Endothelial cell (in vitro differentiated cells): Measurements from ENCODE around the gene ABCC5. TPM values are rescaled to one million over a fixed set of nuclear protein-coding genes. Genes with fewer than 3 reads are reported as not detected.

ENCODE experiments used
- DNase-seq: peaks from one replicate; pipeline ENCODE4 v3.0.0; 2021; ENCODE audit warnings: low spot score
- H3K27ac Mint-ChIP-seq: one replicate; pipeline ENCODE4 v1.8.0; 2021; ENCODE audit warnings: mixed read lengths, inconsistent platforms; ENCODE audit not compliant: unreplicated experiment
- H3K27me3 Mint-ChIP-seq: one replicate; pipeline ENCODE4 v1.8.0; 2021; ENCODE audit warnings: mild to moderate bottlenecking, moderate library complexity, mixed read lengths, inconsistent platforms; ENCODE audit not compliant: unreplicated experiment
- H3K36me3 Mint-ChIP-seq: one replicate; pipeline ENCODE4 v1.8.0; 2021; ENCODE audit warnings: mild to moderate bottlenecking, low read depth, mixed read lengths, inconsistent platforms; ENCODE audit not compliant: unreplicated experiment
- H3K4me1 Mint-ChIP-seq: one replicate; pipeline ENCODE4 v1.8.0; 2021; ENCODE audit warnings: mild to moderate bottlenecking, mixed read lengths, inconsistent platforms; ENCODE audit not compliant: unreplicated experiment
- H3K4me3 Mint-ChIP-seq: one replicate; pipeline ENCODE4 v1.8.0; 2021; ENCODE audit warnings: mild to moderate bottlenecking, mixed read lengths, inconsistent platforms; ENCODE audit not compliant: unreplicated experiment
- H3K9me3 Mint-ChIP-seq: one replicate; pipeline ENCODE4 v1.8.0; 2021; ENCODE audit warnings: mixed read lengths, inconsistent platforms; ENCODE audit not compliant: unreplicated experiment
- microRNA-seq: library from miRNA; unstranded; fragments of <30 nt; microRNA quantifications from one replicate; pipeline ENCODE4, GENCODE V29; 2020; ENCODE audit not compliant: unreplicated experiment
- total RNA-seq: library from RNA; stranded (reverse); fragmentation: NEBNext Ultra II Directional; extraction: Animal tissue kit (Norgen Biotek cat#: 25700); gene quantifications from one replicate; pipeline ENCODE4 v1.2.1, GENCODE V29; 2021; ENCODE audit not compliant: unreplicated experiment
- TF ChIP-seq, protein P1 (sequence below): fragments of 200-600 bp; sonication (generic); IDR thresholded peaks from one replicate; pipeline ENCODE4 v1.5.0; 2021; ENCODE audit warnings: antibody characterized with exemption; ENCODE audit not compliant: unreplicated experiment

Gene ABCC5
- total RNA-seq, 1 donor from 2014 or later, result 45.9 TPM

- Mint-ChIP-seq H3K9me3 (no peaks in the 10 kb centered on the region), H3K36me3 (peaks cover 3% of the 10 kb centered on the region), H3K27me3 (no peaks in the 10 kb centered on the region), H3K27ac (no peak overlapping the region), H3K4me1 (no peaks in the 10 kb centered on the region), H3K4me3 (no peak overlapping the region)
- DNase-seq, result no peak
- TF ChIP-seq, protein P1, sequence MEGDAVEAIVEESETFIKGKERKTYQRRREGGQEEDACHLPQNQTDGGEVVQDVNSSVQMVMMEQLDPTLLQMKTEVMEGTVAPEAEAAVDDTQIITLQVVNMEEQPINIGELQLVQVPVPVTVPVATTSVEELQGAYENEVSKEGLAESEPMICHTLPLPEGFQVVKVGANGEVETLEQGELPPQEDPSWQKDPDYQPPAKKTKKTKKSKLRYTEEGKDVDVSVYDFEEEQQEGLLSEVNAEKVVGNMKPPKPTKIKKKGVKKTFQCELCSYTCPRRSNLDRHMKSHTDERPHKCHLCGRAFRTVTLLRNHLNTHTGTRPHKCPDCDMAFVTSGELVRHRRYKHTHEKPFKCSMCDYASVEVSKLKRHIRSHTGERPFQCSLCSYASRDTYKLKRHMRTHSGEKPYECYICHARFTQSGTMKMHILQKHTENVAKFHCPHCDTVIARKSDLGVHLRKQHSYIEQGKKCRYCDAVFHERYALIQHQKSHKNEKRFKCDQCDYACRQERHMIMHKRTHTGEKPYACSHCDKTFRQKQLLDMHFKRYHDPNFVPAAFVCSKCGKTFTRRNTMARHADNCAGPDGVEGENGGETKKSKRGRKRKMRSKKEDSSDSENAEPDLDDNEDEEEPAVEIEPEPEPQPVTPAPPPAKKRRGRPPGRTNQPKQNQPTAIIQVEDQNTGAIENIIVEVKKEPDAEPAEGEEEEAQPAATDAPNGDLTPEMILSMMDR, result no peak
Measured at GRCh38 chr3:183875411-183875810, 142.3 kb downstream of the ABCC5 start.

- Mint-ChIP-seq H3K4me1 (no peaks in the 10 kb centered on the region), H3K9me3 (no peaks in the 10 kb centered on the region), H3K27ac (no peak overlapping the region), H3K27me3 (no peaks in the 10 kb centered on the region), H3K36me3 (peaks cover 3% of the 10 kb centered on the region), H3K4me3 (no peak overlapping the region)
- no peak for DNase-seq
- TF ChIP-seq, protein P1, result no peak
Measured at GRCh38 chr3:183873914-183874313, 143.8 kb downstream of the ABCC5 start.

DNA sequence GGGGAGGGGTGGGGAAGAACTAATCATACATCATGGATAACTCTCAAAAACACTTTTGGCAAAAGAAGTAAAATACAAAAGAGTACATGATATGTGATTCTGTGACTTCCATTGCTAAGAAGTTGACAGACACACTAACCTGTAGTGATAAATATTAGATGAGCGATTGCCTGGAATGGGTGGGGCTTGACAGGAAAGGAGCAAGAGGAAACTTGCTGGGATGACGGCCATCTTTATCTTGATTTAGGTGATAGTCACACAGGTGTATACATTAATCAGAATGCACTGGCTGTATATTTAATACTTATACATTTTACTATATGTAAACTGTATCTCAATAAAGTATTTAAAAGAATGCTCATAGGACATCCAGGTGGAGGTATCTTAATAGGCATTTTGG, 146.1 kb downstream of the ABCC5 start:
- Mint-ChIP-seq H3K4me1 (no peaks in the 10 kb centered on the region), H3K27me3 (no peaks in the 10 kb centered on the region), H3K36me3 (no peaks in the 10 kb centered on the region), H3K9me3 (no peaks in the 10 kb centered on the region), H3K27ac (no peak overlapping the region), H3K4me3 (no peak overlapping the region)
- TF ChIP-seq, protein P1, result no peak
- no peak for DNase-seq

GRCh38 chr3:183870563-183870962, 147.1 kb downstream of the ABCC5 start:
- Mint-ChIP-seq H3K9me3 (no peaks in the 10 kb centered on the region), H3K4me3 (no peak overlapping the region), H3K27me3 (no peaks in the 10 kb centered on the region), H3K4me1 (no peaks in the 10 kb centered on the region), H3K36me3 (peaks cover 7% of the 10 kb centered on the region), H3K27ac (no peak overlapping the region)
- TF ChIP-seq, protein P1, result no peak
- no peak for DNase-seq

Small RNA genes lying within 50 kb of the gene (microRNA-seq; reads per million reads assigned to microRNA genes)
- gene MIR4448, result not detected

Other genes starting within 250 kb of the ABCC5 start
- 0.90 TPM for gene MAP6D1, start 192.3 kb downstream of the ABCC5 start, total RNA-seq
- gene PARL, start 133.0 kb downstream of the ABCC5 start, total RNA-seq, result 62.9 TPM
- not detected for gene HTR3D, start 13.9 kb upstream of the ABCC5 start, total RNA-seq
- gene HTR3C, start 35.2 kb upstream of the ABCC5 start, total RNA-seq, result not detected
- gene HTR3E, start 79.2 kb upstream of the ABCC5 start, total RNA-seq, result not detected
- gene EIF2B5, start 117.5 kb upstream of the ABCC5 start, total RNA-seq, result 37.0 TPM
- gene DVL3, start 137.5 kb upstream of the ABCC5 start, total RNA-seq, result 103 TPM
- 401 TPM for gene AP2M1, start 157.0 kb upstream of the ABCC5 start, total RNA-seq
- gene ABCF3, start 168.3 kb upstream of the ABCC5 start, total RNA-seq, result 68.1 TPM
- gene VWA5B2, start 211.7 kb upstream of the ABCC5 start, total RNA-seq, result 1.1 TPM
- gene ALG3, start 231.1 kb upstream of the ABCC5 start, total RNA-seq, result 38.6 TPM
- gene EEF1AKMT4, start 231.8 kb upstream of the ABCC5 start, total RNA-seq, result 5.7 TPM
- not detected for gene CAMK2N2, start 243.7 kb upstream of the ABCC5 start, total RNA-seq